DMS153 (cell line): ENCODE data around the gene NEURL3.
"Not testable (repeated sequence)": the region's sequence is repeated elsewhere in the genome, so short reads cannot be mapped to it uniquely, and the experiment has no call there.

Experiments
- DNase-seq: peaks from one replicate; lab custom pipeline; 2025; lab: John Stamatoyannopoulos, UW

NEURL3 gene

GRCh38 chr2:96484091-96484490 is 21.1 kb downstream of the NEURL3 start:
- DNase-seq: no peak

DNA sequence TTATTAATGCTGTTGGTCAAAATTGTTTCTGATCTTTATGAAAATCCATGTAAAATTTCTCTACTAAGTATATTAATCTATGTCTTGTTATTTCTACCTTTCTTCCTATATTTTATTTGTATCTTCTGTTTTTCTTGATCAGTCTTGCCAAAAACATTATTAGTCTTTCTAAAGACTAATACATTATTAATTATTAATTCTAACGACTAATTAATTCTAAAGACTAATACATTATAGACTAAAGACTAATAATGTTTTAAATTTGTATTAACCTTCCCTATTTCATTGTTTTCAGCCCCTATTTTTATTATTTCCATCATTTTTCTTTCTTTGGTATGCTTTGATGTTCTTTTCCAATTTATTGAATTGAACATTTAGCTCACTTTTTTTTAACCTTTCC is 27.7 kb downstream of the NEURL3 start:
- DNase-seq: no peak

GRCh38 chr2:96471772-96472171 is 33.4 kb downstream of the NEURL3 start:
- no peak for DNase-seq

- no peak for DNase-seq
Observed at GRCh38 chr2:96470636-96471035, 34.5 kb downstream of the NEURL3 start.

DNA sequence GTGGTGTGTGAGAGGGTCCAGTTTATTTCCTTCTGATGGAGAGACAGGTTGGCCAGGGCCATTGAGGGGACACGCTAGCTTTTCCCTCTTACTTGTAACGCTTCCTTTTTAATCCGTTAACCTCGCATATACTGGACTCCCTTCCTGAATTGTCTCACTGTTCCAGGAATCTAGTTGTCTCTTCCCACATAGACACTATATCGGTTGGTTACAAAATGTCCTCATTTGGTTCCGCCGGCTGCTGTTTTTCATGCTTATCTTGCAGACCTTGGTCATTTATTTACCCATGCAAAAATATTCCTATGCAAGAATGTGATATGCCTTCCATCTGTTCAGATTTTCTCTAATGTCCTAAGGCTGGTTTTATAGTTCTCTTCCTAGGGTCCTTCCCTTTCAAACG is 35.0 kb downstream of the NEURL3 start:
- DNase-seq: no peak

- no peak for DNase-seq
Observed at GRCh38 chr2:96468904-96469303, 36.3 kb downstream of the NEURL3 start.

- no peak for DNase-seq
Observed at GRCh38 chr2:96464651-96465050, 40.5 kb downstream of the NEURL3 start.

GRCh38 chr2:96464061-96464460 is 41.1 kb downstream of the NEURL3 start:
- DNase-seq: no peak

DNA sequence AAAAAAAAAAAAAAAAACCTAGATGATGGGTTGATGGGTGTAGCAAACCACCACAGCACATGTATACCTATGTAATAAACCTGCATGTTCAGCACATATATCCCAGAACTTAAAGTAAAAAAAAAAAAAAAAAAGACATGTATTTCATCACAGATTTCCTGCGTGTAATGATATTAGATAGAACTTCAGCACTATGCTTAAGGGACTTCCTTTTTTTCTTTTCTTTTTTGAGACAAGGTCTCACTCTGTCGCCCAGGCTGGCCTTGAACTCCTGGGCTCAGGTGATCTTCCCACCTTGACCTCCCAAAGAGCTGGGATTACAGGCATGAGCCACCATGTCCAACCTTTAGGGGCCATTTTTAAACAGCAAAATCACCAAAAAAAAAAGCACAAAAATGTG is 42.0 kb downstream of the NEURL3 start:
- DNase-seq: no peak

DNA sequence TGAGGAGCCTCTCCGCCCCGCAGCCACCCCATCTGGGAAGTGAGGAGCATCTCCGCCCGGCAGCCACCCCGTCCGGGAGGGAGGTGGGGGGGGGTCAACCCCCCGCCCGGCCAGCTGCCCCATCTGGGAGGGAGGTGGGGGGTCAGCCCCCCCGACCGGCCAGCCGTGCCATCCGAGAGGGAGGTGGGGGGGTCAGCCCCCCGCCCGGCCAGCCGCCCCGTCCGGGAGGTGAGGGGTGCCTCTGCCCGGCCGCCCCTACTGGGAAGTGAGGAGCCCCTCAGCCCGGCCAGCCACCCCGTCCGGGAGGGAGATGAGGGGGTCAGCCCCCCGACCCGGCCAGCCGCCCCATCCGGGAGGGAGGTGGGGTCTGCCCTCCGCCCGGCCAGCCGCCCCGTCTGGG is 43.5 kb downstream of the NEURL3 start:
- not testable (repeated sequence) for DNase-seq

GRCh38 chr2:96452053-96452452 is 53.1 kb downstream of the NEURL3 start:
- DNase-seq: no peak

- DNase-seq: no peak
Observed at GRCh38 chr2:96449637-96450036, 55.5 kb downstream of the NEURL3 start.

DNA sequence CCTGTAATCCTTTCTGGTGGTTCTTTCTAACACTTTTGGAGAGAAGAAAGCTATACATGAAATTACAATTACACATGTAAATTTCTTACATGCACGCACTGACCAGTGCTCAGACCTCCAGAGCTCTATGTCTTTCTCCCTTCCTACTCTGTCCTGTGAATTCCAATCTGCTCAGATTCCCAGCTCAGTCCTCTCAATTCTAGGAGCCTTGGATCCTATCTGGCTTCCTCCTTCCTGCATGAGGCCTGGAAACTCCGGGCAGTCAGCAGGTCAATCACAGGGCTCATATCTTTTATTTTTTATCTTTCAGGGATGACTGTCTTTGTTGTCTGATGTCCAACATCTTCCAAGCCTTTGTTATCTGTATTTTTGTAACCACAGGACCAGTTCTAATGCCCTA is 56.0 kb downstream of the NEURL3 start:
- no peak for DNase-seq

GRCh38 chr2:96447726-96448125 is 57.4 kb downstream of the NEURL3 start:
- DNase-seq: no peak
